Measurements from ENCODE around the gene GPAT3.

- TF ChIP-seq CTCF (IDR thresholded peaks at IDR 0.05; ENCODE audit: low read depth, low read length, poor library complexity, severe bottlenecking) (no peak), EZH2phosphoT487 (IDR thresholded peaks at IDR 0.05; ENCODE audit: borderline replicate concordance, low read length) (no peak)
Observed at GRCh38 chr4:83486457-83487129, 49.3 kb upstream of the GPAT3 start.
